ENCODE data around the gene ASAP3.

GRCh38 chr1:23395849-23396248 is 88.1 kb downstream of the ASAP3 start:
- TF ChIP-seq CTCF (IDR thresholded peaks at IDR 0.05; ENCODE audit: borderline replicate concordance, extremely low read depth, low read length, poor library complexity, severe bottlenecking) (no peak), EZH2 (IDR thresholded peaks at IDR 0.05; ENCODE audit: borderline replicate concordance, low read depth, low read length, severe bottlenecking) (no peak)
